ENCODE results near the gene REPS2. TPM values are rescaled to one million over a fixed set of nuclear protein-coding genes. Genes with fewer than 3 reads are reported as not detected.

Gene REPS2
- total RNA-seq, 1 experiment from 2014 or later = 3.7 TPM

GRCh38 chrX:17072301-17072700 lies 125.8 kb downstream of the REPS2 start:
- H3K4me1 ChIP-seq (ENCODE audit: insufficient read depth, low read length) = no peaks in the 10 kb centered on the region
- H4K8ac ChIP-seq (replicated peaks; ENCODE audit: insufficient read length, low read depth, low read length) = no peak overlapping the region
- H3K79me2 ChIP-seq (ENCODE audit: insufficient read depth, low read length) = no peaks in the 10 kb centered on the region
- H2BK5ac ChIP-seq (ENCODE audit: insufficient read length, low read length) = no peak overlapping the region
- H3K23ac ChIP-seq (ENCODE audit: insufficient read length, low read depth, low read length) = no peak overlapping the region
- no peak for TF ChIP-seq CTCF (conservative IDR thresholded peaks at IDR 0.05)
- no peak overlapping the region for H2BK12ac ChIP-seq (ENCODE audit: insufficient read length, low read depth, low read length)
- H2BK15ac ChIP-seq (ENCODE audit: low read depth, low read length) = no peak overlapping the region
- H3K27me3 ChIP-seq (ENCODE audit: insufficient read depth, low read length) = no peaks in the 10 kb centered on the region
- no peak overlapping the region for H3K4ac ChIP-seq (ENCODE audit: low read depth, low read length)
- H4K91ac ChIP-seq (ENCODE audit: insufficient read length, low read depth, low read length) = no peak overlapping the region
- no peaks in the 10 kb centered on the region for H3K36me3 Mint-ChIP-seq (ENCODE audit: insufficient read depth in 1 of 3, low read depth in 3 of 3)
- no peaks in the 10 kb centered on the region for H3K23me2 ChIP-seq (ENCODE audit: insufficient read length, low read depth, low read length, poor library complexity, severe bottlenecking)
- H3K79me1 ChIP-seq (ENCODE audit: insufficient read depth, low read depth, low read length, poor library complexity, severe bottlenecking) = no peaks in the 10 kb centered on the region
- H3K14ac ChIP-seq (ENCODE audit: insufficient read depth, low read length) = no peak overlapping the region
- no CpG with 5 or more reads among the region's 2 CpGs for WGBS (ENCODE audit: extremely low coverage, insufficient read length, low lambda C conversion rate)
- H3T11ph ChIP-seq (ENCODE audit: low read length) = no peak overlapping the region
- no peak overlapping the region for H3K18ac ChIP-seq (ENCODE audit: insufficient read length, low read depth, low read length)
- no peak overlapping the region for H2AK5ac ChIP-seq (ENCODE audit: insufficient read length, low read length)
- no peak overlapping the region for H3K9ac ChIP-seq (ENCODE audit: extremely low read depth, insufficient read length, low read length)
- H3K4me3 Mint-ChIP-seq = no peak overlapping the region
- H3K9me3 Mint-ChIP-seq = no peaks in the 10 kb centered on the region
- no peak overlapping the region for H4K5ac ChIP-seq (ENCODE audit: insufficient read length, low read depth, low read length)
- H4K20me1 ChIP-seq (ENCODE audit: control insufficient read depth, insufficient read depth, insufficient read length) = no peaks in the 10 kb centered on the region
- H3K9me3 ChIP-seq (ENCODE audit: control insufficient read depth, low read depth, low read length) = no peaks in the 10 kb centered on the region
- peaks cover 4% of the 10 kb centered on the region; the same call in 1 of the 2 replicates for H3K27me3 Mint-ChIP-seq (ENCODE audit: low read depth)
- no peak for DNase-seq
- no peak overlapping the region for H2BK20ac ChIP-seq (ENCODE audit: low read depth, low read length, poor library complexity, severe bottlenecking)
- H3K27ac ChIP-seq (ENCODE audit: insufficient read length, low read depth, low read length) = no peak overlapping the region
- H3K56ac ChIP-seq (ENCODE audit: insufficient read length, low read depth, low read length) = no peak overlapping the region
- peaks cover 4 to 5% of the 10 kb centered on the region in 2 experiments; a peak in 2 of 4 replicates for H3K4me1 Mint-ChIP-seq
- no peak overlapping the region for H3K4me2 ChIP-seq (ENCODE audit: insufficient read depth, insufficient read length, low read length)
- H2AFZ ChIP-seq (ENCODE audit: low read length) = no peak overlapping the region
- H3K27ac Mint-ChIP-seq = no peak overlapping the region
- no peak overlapping the region for H2BK120ac ChIP-seq (ENCODE audit: low read depth, low read length, poor library complexity, severe bottlenecking)
